H9 (cell line): ENCODE data around the gene CHAMP1. TPM values are rescaled to one million over a fixed set of nuclear protein-coding genes. Genes with fewer than 3 reads are reported as not detected.

Experiments
- DNase-seq: peaks from one replicate; pipeline ENCODE4 v3.0.0-alpha.2; 2017
- H2AFZ ChIP-seq: one replicate; pipeline ENCODE4 v1.6.1; 2013; ENCODE audit warnings: mild to moderate bottlenecking, low read length, control low read depth, moderate library complexity
- H2AK5ac ChIP-seq: 2 replicates; pipeline ENCODE4 v1.6.1; 2013; ENCODE audit warnings: low read length, control low read depth, mixed read lengths; ENCODE audit not compliant: insufficient read length
- H2BK120ac ChIP-seq: one replicate; pipeline ENCODE4 v1.6.1; 2013; ENCODE audit warnings: low read depth, mild to moderate bottlenecking, low read length, control low read depth, inconsistent platforms; ENCODE audit not compliant: poor library complexity, severe bottlenecking
- H2BK12ac ChIP-seq: 2 replicates; pipeline ENCODE4 v1.6.1; 2013; ENCODE audit warnings: low read length, control low read depth, mixed read lengths, low read depth; ENCODE audit not compliant: insufficient read length
- H2BK15ac ChIP-seq: 2 replicates; pipeline ENCODE4 v1.6.1; 2013; ENCODE audit warnings: low read depth, low read length, control low read depth
- H2BK20ac ChIP-seq: one replicate; pipeline ENCODE4 v1.6.1; 2013; ENCODE audit warnings: low read depth, mild to moderate bottlenecking, low read length, control low read depth, inconsistent platforms; ENCODE audit not compliant: poor library complexity, severe bottlenecking
- H2BK5ac ChIP-seq: 2 replicates; pipeline ENCODE4 v1.6.1; 2013; ENCODE audit warnings: low read length, control low read depth, mixed read lengths; ENCODE audit not compliant: insufficient read length
- H3K14ac ChIP-seq: 2 replicates; pipeline ENCODE4 v1.6.1; 2013; ENCODE audit warnings: low read length, control low read depth; ENCODE audit not compliant: insufficient read depth
- H3K18ac ChIP-seq: 2 replicates; pipeline ENCODE4 v1.6.1; 2013; ENCODE audit warnings: low read depth, mild to moderate bottlenecking, mixed read lengths, low read length, control low read depth; ENCODE audit not compliant: insufficient read length
- H3K23ac ChIP-seq: 2 replicates; pipeline ENCODE4 v1.6.1; 2013; ENCODE audit warnings: low read length, control low read depth, mixed read lengths, low read depth; ENCODE audit not compliant: insufficient read length
- H3K23me2 ChIP-seq: 2 replicates; pipeline ENCODE4 v1.6.1; 2013; ENCODE audit warnings: low read depth, mild to moderate bottlenecking, mixed read lengths, low read length, control low read depth; ENCODE audit not compliant: insufficient read length, poor library complexity, severe bottlenecking
- H3K27ac ChIP-seq: 2 replicates; pipeline ENCODE4 v1.5.1; 2013; ENCODE audit warnings: low read length, control low read depth, mixed read lengths, low read depth; ENCODE audit not compliant: insufficient read length
- H3K27me3 ChIP-seq: 2 replicates; pipeline ENCODE4 v1.6.1; 2013; ENCODE audit warnings: low read length, control low read depth, inconsistent platforms; ENCODE audit not compliant: insufficient read depth
- H3K4ac ChIP-seq: 2 replicates; pipeline ENCODE4 v1.6.1; 2013; ENCODE audit warnings: low read depth, mild to moderate bottlenecking, control low read depth, inconsistent platforms, low read length, moderate library complexity
- H3K4me1 ChIP-seq: 2 replicates; pipeline ENCODE4 v1.6.1; 2013; ENCODE audit warnings: low read length, control low read depth, inconsistent platforms; ENCODE audit not compliant: insufficient read depth
- H3K4me2 ChIP-seq: 2 replicates; pipeline ENCODE4 v1.6.1; 2013; ENCODE audit warnings: low read length, control low read depth, mixed read lengths; ENCODE audit not compliant: insufficient read length, insufficient read depth
- H3K56ac ChIP-seq: 2 replicates; pipeline ENCODE4 v1.6.1; 2013; ENCODE audit warnings: low read depth, mild to moderate bottlenecking, mixed read lengths, low read length, control low read depth; ENCODE audit not compliant: insufficient read length
- H3K79me1 ChIP-seq: 2 replicates; pipeline ENCODE4 v1.6.1; 2013; ENCODE audit warnings: low read depth, mild to moderate bottlenecking, moderate library complexity, low read length, control low read depth, inconsistent platforms; ENCODE audit not compliant: insufficient read depth, poor library complexity, severe bottlenecking
- H3K79me2 ChIP-seq: 2 replicates; pipeline ENCODE4 v1.6.1; 2013; ENCODE audit warnings: low read length, control low read depth, inconsistent platforms; ENCODE audit not compliant: insufficient read depth
- H3K9ac ChIP-seq: 2 replicates; pipeline ENCODE4 v1.6.1; 2013; ENCODE audit warnings: low read length, control low read depth, mixed read lengths; ENCODE audit not compliant: insufficient read length; ENCODE audit errors: extremely low read depth
- H3K9me3 ChIP-seq: one replicate; pipeline ENCODE4 v1.6.1; 2013; ENCODE audit warnings: low read depth, low read length, inconsistent platforms; ENCODE audit not compliant: control insufficient read depth
- H3T11ph ChIP-seq: one replicate; pipeline ENCODE4 v1.6.1; 2013; ENCODE audit warnings: mild to moderate bottlenecking, low read length, control low read depth, inconsistent platforms
- H4K20me1 ChIP-seq: one replicate; pipeline ENCODE4 v1.6.1; 2013; ENCODE audit not compliant: control insufficient read depth, insufficient read length, insufficient read depth
- H4K5ac ChIP-seq: 2 replicates; pipeline ENCODE4 v1.6.1; 2013; ENCODE audit warnings: low read depth, mild to moderate bottlenecking, mixed read lengths, low read length, control low read depth; ENCODE audit not compliant: insufficient read length
- H4K8ac ChIP-seq: replicated peaks from 2 replicates; pipeline ENCODE4 v1.6.1; 2013; ENCODE audit warnings: low read length, control low read depth, mixed read lengths, low read depth; ENCODE audit not compliant: insufficient read length
- H4K91ac ChIP-seq: 2 replicates; pipeline ENCODE4 v1.6.1; 2013; ENCODE audit warnings: low read depth, mild to moderate bottlenecking, moderate library complexity, mixed read lengths, low read length, control low read depth; ENCODE audit not compliant: insufficient read length
- H3K27ac Mint-ChIP-seq, 3 experiments: 2 replicates in 2 of 3; 3 replicates in 1 of 3; pipeline ENCODE4 v1.8.0; 2020 to 2021; ENCODE audit warnings: mixed read lengths in 3 of 3, mild to moderate bottlenecking in 1 of 3, moderate library complexity in 1 of 3
- H3K27me3 Mint-ChIP-seq: 2 replicates; pipeline ENCODE4 v1.8.0; 2021; ENCODE audit warnings: low read depth, mild to moderate bottlenecking, moderate library complexity, mixed read lengths
- H3K36me3 Mint-ChIP-seq, 3 experiments: 2 replicates in 2 of 3; 3 replicates in 1 of 3; pipeline ENCODE4 v1.8.0; 2020 to 2021; ENCODE audit warnings: low read depth in 3 of 3, mixed read lengths in 3 of 3; ENCODE audit not compliant: insufficient read depth in 1 of 3
- H3K4me1 Mint-ChIP-seq, 2 experiments: 2 replicates each; pipeline ENCODE4 v1.8.0; 2020; ENCODE audit warnings: mixed read lengths in 2 of 2
- H3K4me3 Mint-ChIP-seq, 2 experiments: 2 replicates in 1 of 2; 3 replicates in 1 of 2; pipeline ENCODE4 v1.8.0; 2020 to 2021; ENCODE audit warnings: mild to moderate bottlenecking in 2 of 2, mixed read lengths in 2 of 2, moderate library complexity in 1 of 2
- H3K9me3 Mint-ChIP-seq, 2 experiments: 2 replicates in 1 of 2; 3 replicates in 1 of 2; pipeline ENCODE4 v1.8.0; 2020; ENCODE audit warnings: mild to moderate bottlenecking in 2 of 2, mixed read lengths in 2 of 2, moderate library complexity in 1 of 2
- WGBS: extraction: QIAGEN DNeasy Blood & Tissue Kit; methylation state at CpG from one replicate; pipeline ENCODE4 v1.1.7; 2013; ENCODE audit warnings: missing lambda C conversion rate, low lambda C conversion rate, mixed read lengths; ENCODE audit not compliant: insufficient read length; ENCODE audit errors: extremely low coverage; 5-methylcytosine and 5-hydroxymethylcytosine counted together
- total RNA-seq: library from RNA; stranded (reverse); gene quantifications from 2 replicates; pipeline ENCODE4 v1.2.1, GENCODE V29; 2021
- TF ChIP-seq, protein P1 (sequence below): fragments of 200-600 bp; sonication (generic); conservative IDR thresholded peaks from 3 replicates; pipeline ENCODE4 v1.8.0; 2021; ENCODE audit warnings: antibody characterized with exemption, mild to moderate bottlenecking

The CHAMP1 gene
- total RNA-seq, 1 experiment from 2014 or later, result 62.1 TPM

DNA sequence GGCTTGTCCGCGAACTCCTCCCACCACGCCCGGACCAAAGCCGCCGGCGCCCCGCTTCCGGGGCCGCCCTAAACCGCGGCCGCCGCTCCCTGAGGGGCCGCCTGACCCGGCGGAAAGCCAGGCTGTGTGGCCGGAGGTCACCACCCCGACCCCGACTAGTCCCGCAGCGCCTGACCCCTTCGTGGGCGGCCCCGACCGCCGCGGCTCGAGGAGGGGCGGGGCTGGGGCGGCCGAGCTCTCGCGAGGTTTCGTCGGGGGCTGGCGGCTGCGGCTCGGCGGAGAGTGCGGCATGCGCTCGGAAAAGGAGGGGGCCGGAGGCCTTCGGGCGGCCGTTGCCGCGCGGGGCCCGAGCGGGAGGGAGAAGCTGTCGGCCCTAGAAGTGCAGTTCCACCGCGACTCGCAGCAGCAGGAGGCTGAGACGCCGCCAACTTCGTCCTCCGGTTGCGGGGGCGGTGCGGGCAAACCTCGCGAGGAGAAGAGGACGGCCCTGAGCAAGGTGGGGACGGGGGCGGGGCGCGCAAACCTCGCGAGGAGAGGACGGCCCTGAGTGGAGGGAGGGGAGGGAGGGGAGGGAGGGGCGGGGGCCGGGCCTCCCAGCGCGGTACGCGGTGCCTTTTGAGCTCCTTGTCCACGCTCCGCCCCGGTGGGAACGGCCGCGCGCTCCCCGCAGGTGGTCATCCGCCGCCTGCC, 32.8 kb upstream of the CHAMP1 start, which contains the start of gene UPF3A:
TSS of gene UPF3A (plus strand) at position 251 of the 690 bp plus-strand sequence. CDS start at position 290, 39 bp downstream.
- Histone ChIP-seq H2AFZ (no peak within 1 kb of the TSS), H2BK15ac (no peak within 1 kb of the TSS), H3K79me1 (no peaks in the 10 kb centered on the region), H3K18ac (peak within 1 kb of the TSS; percentile 100), H3K4me2 (peak within 1 kb of the TSS; percentile 83), H3K79me2 (peaks cover 4% of the 10 kb centered on the region; the same call in 1 of the 2 replicates), H4K20me1 (no peaks in the 10 kb centered on the region), H3K23ac (no peak within 1 kb of the TSS), H3K14ac (peak within 1 kb of the TSS; percentile 99), H3K56ac (no peak within 1 kb of the TSS), H3K9ac (peak within 1 kb of the TSS; percentile 98), H2BK5ac (no peak within 1 kb of the TSS), H2BK120ac (no peak within 1 kb of the TSS), H3K4ac (no peak within 1 kb of the TSS), H3K4me1 (peaks cover 3% of the 10 kb centered on the region), H2BK20ac (no peak within 1 kb of the TSS), H2AK5ac (no peak within 1 kb of the TSS), H2BK12ac (no peak within 1 kb of the TSS), H3K9me3 (no peaks in the 10 kb centered on the region), H3K27me3 (no peaks in the 10 kb centered on the region), H3K27ac (peak within 1 kb of the TSS; percentile 56), H4K91ac (no peak within 1 kb of the TSS), H3T11ph (no peak within 1 kb of the TSS), H4K5ac (no peak within 1 kb of the TSS), H4K8ac (no peak within 1 kb of the TSS), H3K23me2 (no peaks in the 10 kb centered on the region)
- Mint-ChIP-seq H3K9me3 (no peaks in the 10 kb centered on the region), H3K27me3 (no peaks in the 10 kb centered on the region; the same call in 1 of the 2 replicates), H3K4me1 (peaks cover 13 to 18% of the 10 kb centered on the region in 2 experiments), H3K36me3 (peaks cover 15 to 50% (median 31%) of the 10 kb centered on the region in 3 experiments), H3K27ac (peak within 1 kb of the TSS; percentile 97 to 98 (median 97)), H3K4me3 (peak within 1 kb of the TSS; percentile 86 to 91)
- WGBS, result no CpG with 5 or more reads among the region's 89 CpGs
- peak; percentile 96 for DNase-seq
- TF ChIP-seq, protein P1, sequence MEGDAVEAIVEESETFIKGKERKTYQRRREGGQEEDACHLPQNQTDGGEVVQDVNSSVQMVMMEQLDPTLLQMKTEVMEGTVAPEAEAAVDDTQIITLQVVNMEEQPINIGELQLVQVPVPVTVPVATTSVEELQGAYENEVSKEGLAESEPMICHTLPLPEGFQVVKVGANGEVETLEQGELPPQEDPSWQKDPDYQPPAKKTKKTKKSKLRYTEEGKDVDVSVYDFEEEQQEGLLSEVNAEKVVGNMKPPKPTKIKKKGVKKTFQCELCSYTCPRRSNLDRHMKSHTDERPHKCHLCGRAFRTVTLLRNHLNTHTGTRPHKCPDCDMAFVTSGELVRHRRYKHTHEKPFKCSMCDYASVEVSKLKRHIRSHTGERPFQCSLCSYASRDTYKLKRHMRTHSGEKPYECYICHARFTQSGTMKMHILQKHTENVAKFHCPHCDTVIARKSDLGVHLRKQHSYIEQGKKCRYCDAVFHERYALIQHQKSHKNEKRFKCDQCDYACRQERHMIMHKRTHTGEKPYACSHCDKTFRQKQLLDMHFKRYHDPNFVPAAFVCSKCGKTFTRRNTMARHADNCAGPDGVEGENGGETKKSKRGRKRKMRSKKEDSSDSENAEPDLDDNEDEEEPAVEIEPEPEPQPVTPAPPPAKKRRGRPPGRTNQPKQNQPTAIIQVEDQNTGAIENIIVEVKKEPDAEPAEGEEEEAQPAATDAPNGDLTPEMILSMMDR, result no peak
